ENCODE results near the gene PRDM15. TPM values are rescaled to one million over a fixed set of nuclear protein-coding genes. Genes with fewer than 3 reads are reported as not detected.

Gene PRDM15
- total RNA-seq, 1 donor from 2014 or later = 16.2 TPM

GRCh38 chr21:41806773-41807172, 72.4 kb downstream of the PRDM15 start:
- Mint-ChIP-seq H3K27me3 (no peaks in the 10 kb centered on the region), H3K9me3 (ENCODE audit: low read depth) (no peaks in the 10 kb centered on the region), H3K4me1 (ENCODE audit: low read depth) (no peaks in the 10 kb centered on the region), H3K4me3 (ENCODE audit: low read depth) (no peak overlapping the region), H3K36me3 (ENCODE audit: insufficient read depth) (peaks cover 17% of the 10 kb centered on the region), H3K27ac (no peak overlapping the region)
- TF ChIP-seq CTCF (IDR thresholded peaks at IDR 0.05; ENCODE audit: unreplicated experiment) = no peak
- DNase-seq (ENCODE audit: low spot score, unreplicated experiment) = no peak

- H3K4me3 Mint-ChIP-seq (ENCODE audit: low read depth) = no peak overlapping the region
- H3K4me1 Mint-ChIP-seq (ENCODE audit: low read depth) = peaks cover 2% of the 10 kb centered on the region
- no peak for DNase-seq (ENCODE audit: low spot score, unreplicated experiment)
- H3K36me3 Mint-ChIP-seq (ENCODE audit: insufficient read depth) = peaks cover 23% of the 10 kb centered on the region
- H3K27me3 Mint-ChIP-seq = no peaks in the 10 kb centered on the region
- no peak overlapping the region for H3K27ac Mint-ChIP-seq
- TF ChIP-seq CTCF (IDR thresholded peaks at IDR 0.05; ENCODE audit: unreplicated experiment) = no peak
- H3K9me3 Mint-ChIP-seq (ENCODE audit: low read depth) = no peaks in the 10 kb centered on the region
These were observed 73.5 kb downstream of the PRDM15 start for GRCh38 chr21:41805643-41806042.

- H3K27me3 Mint-ChIP-seq = no peaks in the 10 kb centered on the region
- H3K4me1 Mint-ChIP-seq (ENCODE audit: low read depth) = peaks cover 3% of the 10 kb centered on the region
- DNase-seq (ENCODE audit: low spot score, unreplicated experiment) = no peak
- H3K36me3 Mint-ChIP-seq (ENCODE audit: insufficient read depth) = peaks cover 22% of the 10 kb centered on the region
- H3K9me3 Mint-ChIP-seq (ENCODE audit: low read depth) = no peaks in the 10 kb centered on the region
- H3K4me3 Mint-ChIP-seq (ENCODE audit: low read depth) = no peak overlapping the region
- H3K27ac Mint-ChIP-seq = no peak overlapping the region
- no peak for TF ChIP-seq CTCF (IDR thresholded peaks at IDR 0.05; ENCODE audit: unreplicated experiment)
These were observed 74.1 kb downstream of the PRDM15 start for GRCh38 chr21:41805038-41805437.

- peaks cover 19% of the 10 kb centered on the region for H3K36me3 Mint-ChIP-seq (ENCODE audit: insufficient read depth)
- H3K4me3 Mint-ChIP-seq (ENCODE audit: low read depth) = no peak overlapping the region
These were observed 74.8 kb downstream of the PRDM15 start for GRCh38 chr21:41804381-41804780.

GRCh38 chr21:41803316-41803715, 75.8 kb downstream of the PRDM15 start:
- DNase-seq (ENCODE audit: low spot score, unreplicated experiment) = no peak
- TF ChIP-seq CTCF (IDR thresholded peaks at IDR 0.05; ENCODE audit: unreplicated experiment) = no peak
- H3K9me3 Mint-ChIP-seq (ENCODE audit: low read depth) = no peaks in the 10 kb centered on the region
- no peaks in the 10 kb centered on the region for H3K27me3 Mint-ChIP-seq
- H3K27ac Mint-ChIP-seq = no peak overlapping the region
- no peak overlapping the region for H3K4me3 Mint-ChIP-seq (ENCODE audit: low read depth)
- peaks cover 6% of the 10 kb centered on the region for H3K4me1 Mint-ChIP-seq (ENCODE audit: low read depth)
- peaks cover 21% of the 10 kb centered on the region for H3K36me3 Mint-ChIP-seq (ENCODE audit: insufficient read depth)

More at GRCh38 chr21:41804381-41804780, 74.8 kb downstream of the PRDM15 start:
- no peaks in the 10 kb centered on the region for H3K27me3 Mint-ChIP-seq
- peaks cover 5% of the 10 kb centered on the region for H3K4me1 Mint-ChIP-seq (ENCODE audit: low read depth)
- TF ChIP-seq CTCF (IDR thresholded peaks at IDR 0.05; ENCODE audit: unreplicated experiment) = no peak
- H3K27ac Mint-ChIP-seq = no peak overlapping the region
- H3K9me3 Mint-ChIP-seq (ENCODE audit: low read depth) = no peaks in the 10 kb centered on the region
- no peak for DNase-seq (ENCODE audit: low spot score, unreplicated experiment)

Data from progenitor cell of endocrine pancreas (in vitro differentiated cells).